ENCODE results near the gene SLC35F4. TPM values are rescaled to one million over a fixed set of nuclear protein-coding genes. Genes with fewer than 3 reads are reported as not detected.
"Not testable (repeated sequence)": the region's sequence is repeated elsewhere in the genome, so short reads cannot be mapped to it uniquely, and the experiment has no call there.

SLC35F4 gene
- total RNA-seq, 4 donors from 2014 or later = not detected

- Histone ChIP-seq H3K4me3 (peak overlapping the region; percentile 37), H3K9me3 (no peaks in the 10 kb centered on the region), H3K27me3 (peaks cover 53% of the 10 kb centered on the region), H3K4me1 (peaks cover 12% of the 10 kb centered on the region), H3K36me3 (no peaks in the 10 kb centered on the region), H3K27ac (no peak overlapping the region)
- TF ChIP-seq EP300 (IDR thresholded peaks at IDR 0.05) = no peak
- TF ChIP-seq POLR2A (IDR thresholded peaks at IDR 0.05) = no peak
- no peak for TF ChIP-seq POLR2AphosphoS5 (IDR thresholded peaks at IDR 0.05)
- TF ChIP-seq CTCF (IDR thresholded peaks at IDR 0.05) = no peak
- WGBS = no CpG with 5 or more reads among the region's 23 CpGs
- no peak for DNase-seq (ENCODE audit: low spot score in 2 of 2)
Observed at GRCh38 chr14:57865066-57865402, 858 bp downstream of the SLC35F4 start.

DNA sequence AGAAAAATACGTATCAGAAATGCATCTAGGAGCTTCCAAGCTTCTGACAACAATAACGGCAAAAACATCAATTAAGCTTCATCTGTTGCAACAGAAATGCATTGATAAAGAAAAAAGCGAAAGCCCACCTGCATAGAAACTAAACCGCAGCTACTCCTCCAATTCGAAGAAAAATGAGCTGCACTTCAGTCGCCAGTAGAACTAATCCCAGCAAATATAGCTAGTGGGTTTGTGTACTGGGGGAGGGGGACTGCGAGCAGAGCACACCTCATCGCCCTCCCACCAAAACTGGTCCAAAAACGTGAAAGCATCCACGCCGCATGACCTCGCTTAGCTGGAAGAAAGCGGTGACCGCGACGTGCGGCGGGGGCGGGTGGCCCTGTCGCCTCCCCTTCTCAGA, 1.2 kb downstream of the SLC35F4 start:
- Histone ChIP-seq H3K4me1 (peaks cover 12% of the 10 kb centered on the region), H3K9me3 (no peaks in the 10 kb centered on the region), H3K27ac (no peak overlapping the region), H3K4me3 (no peak overlapping the region), H3K36me3 (no peaks in the 10 kb centered on the region), H3K27me3 (peaks cover 53% of the 10 kb centered on the region)
- WGBS = 25% methylated on average over 14 of the region's 20 CpGs
- TF ChIP-seq CTCF (IDR thresholded peaks at IDR 0.05) (no peak), POLR2AphosphoS5 (IDR thresholded peaks at IDR 0.05) (no peak), EP300 (IDR thresholded peaks at IDR 0.05) (no peak), POLR2A (IDR thresholded peaks at IDR 0.05) (no peak)
- no peak for DNase-seq (ENCODE audit: low spot score in 2 of 2)

- TF ChIP-seq POLR2A (IDR thresholded peaks at IDR 0.05) (no peak), EP300 (IDR thresholded peaks at IDR 0.05) (no peak), POLR2AphosphoS5 (IDR thresholded peaks at IDR 0.05) (no peak), CTCF (IDR thresholded peaks at IDR 0.05) (no peak)
- H3K27ac ChIP-seq = no peak overlapping the region
- no peak for DNase-seq (ENCODE audit: low spot score in 2 of 2)
- peaks cover 53% of the 10 kb centered on the region for H3K27me3 ChIP-seq
- 68% methylated on average over 3 of the region's 3 CpGs for WGBS
- H3K9me3 ChIP-seq = no peaks in the 10 kb centered on the region
- H3K4me1 ChIP-seq = peaks cover 12% of the 10 kb centered on the region
- no peak overlapping the region for H3K4me3 ChIP-seq
- H3K36me3 ChIP-seq = no peaks in the 10 kb centered on the region
Observed at GRCh38 chr14:57863471-57863870, 2.4 kb downstream of the SLC35F4 start.

DNA sequence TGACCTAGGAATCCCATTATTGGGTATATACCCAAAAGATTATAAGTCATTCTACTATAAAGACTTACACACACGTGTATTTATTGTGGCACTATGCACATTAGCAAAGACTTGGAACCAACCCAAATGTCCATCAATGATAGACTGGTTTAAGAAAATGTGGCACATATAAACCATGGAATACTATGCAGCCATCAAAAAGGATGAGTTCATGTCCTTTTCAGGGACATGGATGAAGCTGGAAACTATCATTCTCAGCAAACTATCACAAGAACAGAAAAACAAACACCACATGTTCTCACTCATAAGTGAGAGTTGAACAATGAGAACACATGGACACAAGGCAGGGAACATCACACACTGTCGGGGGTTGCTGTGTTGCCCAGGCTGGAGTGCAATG, 10.2 kb downstream of the SLC35F4 start:
- H3K4me3 ChIP-seq; H3K27ac ChIP-seq; H3K4me1 ChIP-seq; H3K36me3 ChIP-seq; H3K27me3 ChIP-seq; H3K9me3 ChIP-seq; DNase-seq (ENCODE audit: low spot score in 2 of 2): not testable (repeated sequence)
- 80% methylated on average over 2 of the region's 2 CpGs for WGBS

DNA sequence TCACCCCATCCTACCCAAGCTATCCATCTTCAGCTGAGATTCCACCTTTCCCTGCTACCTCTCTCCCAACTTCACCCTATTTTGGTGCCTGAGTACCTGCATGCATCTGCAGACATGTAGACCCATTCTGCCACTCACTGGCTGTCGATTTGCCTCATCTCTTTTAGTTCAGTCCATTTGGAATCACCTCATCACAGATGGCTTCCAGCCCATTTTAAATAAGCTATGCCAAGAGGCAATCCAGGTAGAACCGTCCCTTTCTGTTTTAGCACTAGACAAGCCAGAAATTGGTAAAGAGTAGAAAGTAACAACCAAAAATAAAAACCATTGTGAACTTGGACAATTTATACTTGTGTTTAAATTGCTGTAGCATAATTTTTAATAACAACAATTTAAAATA, 11.3 kb downstream of the SLC35F4 start:
- WGBS = 64% methylated on average over 2 of the region's 2 CpGs

More for the DNA sequence above, 11.3 kb downstream of the SLC35F4 start:
- Histone ChIP-seq H3K9me3 (no peaks in the 10 kb centered on the region), H3K27ac (no peak overlapping the region), H3K27me3 (no peaks in the 10 kb centered on the region), H3K4me3 (no peak overlapping the region), H3K36me3 (no peaks in the 10 kb centered on the region), H3K4me1 (no peaks in the 10 kb centered on the region)
- DNase-seq (ENCODE audit: low spot score in 2 of 2) = no peak
- no peak for TF ChIP-seq POLR2AphosphoS5 (IDR thresholded peaks at IDR 0.05)
- TF ChIP-seq POLR2A (IDR thresholded peaks at IDR 0.05) = no peak
- no peak for TF ChIP-seq CTCF (IDR thresholded peaks at IDR 0.05)
- TF ChIP-seq EP300 (IDR thresholded peaks at IDR 0.05) = no peak

All from suprapubic skin (tissue), 4 donors.